GM12892 (cell line): ENCODE data around the gene DNMT3B.

Source experiments
- DNase-seq: peaks from one replicate; pipeline ENCODE4 v3.0.0; 2011; ENCODE audit not compliant: insufficient read length
- FAIRE-seq: peaks from 2 replicates; lab custom pipeline; 2011; peaks lifted over from hg19 to GRCh38; lab: Jason Lieb, UNC
- POLR2A ChIP-seq: IDR thresholded peaks from 2 replicates; pipeline ENCODE4 v1.6.1; 2011; ENCODE audit warnings: low read depth, low read length, control low read depth
- POLR2AphosphoS5 ChIP-seq: IDR thresholded peaks from 2 replicates; pipeline ENCODE4 v1.6.1; 2011; ENCODE audit warnings: low read depth, low read length, control low read depth
- TAF1 ChIP-seq: IDR thresholded peaks from 2 replicates; pipeline ENCODE4 v1.6.1; 2011; ENCODE audit warnings: low read depth, mild to moderate bottlenecking, control low read depth, low read length, borderline replicate concordance

Gene DNMT3B

DNA sequence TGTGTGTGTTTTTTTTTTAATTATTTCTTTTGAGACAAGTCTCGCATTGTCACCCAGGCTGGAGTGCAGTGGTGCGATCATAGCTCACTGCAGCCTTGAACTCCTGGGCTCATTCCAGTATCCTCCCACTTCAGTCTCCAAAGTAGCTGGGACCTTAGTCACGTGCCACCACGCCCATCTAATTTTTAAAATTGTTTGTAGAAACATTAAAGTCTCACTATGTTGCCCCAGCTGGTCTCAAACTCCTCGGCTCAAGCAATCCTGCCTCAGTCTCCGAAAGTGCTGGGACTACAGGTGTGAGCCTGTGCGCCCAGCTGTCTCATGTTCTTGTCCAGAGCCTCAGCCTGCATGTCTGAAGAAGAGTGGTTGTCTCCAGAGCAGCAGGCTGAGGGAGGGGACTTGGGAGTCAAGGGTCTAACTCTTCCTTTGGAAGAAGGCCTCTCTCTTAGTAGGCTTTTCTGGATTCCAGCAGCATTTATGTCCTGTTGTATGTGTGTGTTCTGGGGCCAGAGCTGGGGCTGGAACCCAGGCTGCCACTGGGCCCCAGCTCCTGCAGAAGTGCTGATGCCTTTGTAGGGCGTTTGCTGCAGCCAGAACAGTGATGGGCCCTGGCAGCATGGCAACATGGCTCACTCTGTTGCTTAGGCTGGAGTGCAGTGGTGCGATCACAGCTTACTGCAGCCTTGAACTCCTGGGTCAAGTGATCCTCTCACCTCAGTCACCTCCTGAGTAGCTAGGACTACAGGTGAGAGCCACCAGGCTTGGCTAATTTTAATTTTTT lies 5.4 kb downstream of the DNMT3B start:
- no peak for FAIRE-seq
- DNase-seq, result no peak
- TF ChIP-seq POLR2AphosphoS5, result no peak
- no peak for TF ChIP-seq POLR2A
- no peak for TF ChIP-seq TAF1

DNA sequence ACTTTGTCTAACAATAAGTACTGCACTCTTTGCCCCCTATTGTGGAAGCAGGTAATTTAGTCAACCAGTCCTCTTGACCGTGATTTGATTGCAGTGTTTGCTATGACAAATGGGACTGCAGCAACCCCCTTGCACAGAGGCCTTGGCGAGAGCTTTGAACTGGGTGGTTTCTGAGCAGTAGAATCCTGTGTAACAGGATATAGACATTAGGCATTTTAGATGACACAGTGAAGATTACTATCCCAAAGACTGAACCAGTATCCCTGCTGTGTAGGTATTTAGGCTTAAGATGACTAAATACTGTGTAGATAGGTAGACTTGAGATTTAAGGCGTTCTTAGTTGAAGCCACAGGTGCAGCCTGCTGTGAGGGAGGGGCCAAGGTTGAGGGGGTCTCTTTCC lies 9.9 kb downstream of the DNMT3B start:
- FAIRE-seq (no peak), DNase-seq (no peak)
- no peak for TF ChIP-seq POLR2A
- no peak for TF ChIP-seq TAF1
- no peak for TF ChIP-seq POLR2AphosphoS5

- DNase-seq, result no peak
- FAIRE-seq, result no peak
- TF ChIP-seq POLR2AphosphoS5, result no peak
- no peak for TF ChIP-seq POLR2A
- TF ChIP-seq TAF1, result no peak
These were observed 11.0 kb downstream of the DNMT3B start for GRCh38 chr20:32773223-32773622.

DNA sequence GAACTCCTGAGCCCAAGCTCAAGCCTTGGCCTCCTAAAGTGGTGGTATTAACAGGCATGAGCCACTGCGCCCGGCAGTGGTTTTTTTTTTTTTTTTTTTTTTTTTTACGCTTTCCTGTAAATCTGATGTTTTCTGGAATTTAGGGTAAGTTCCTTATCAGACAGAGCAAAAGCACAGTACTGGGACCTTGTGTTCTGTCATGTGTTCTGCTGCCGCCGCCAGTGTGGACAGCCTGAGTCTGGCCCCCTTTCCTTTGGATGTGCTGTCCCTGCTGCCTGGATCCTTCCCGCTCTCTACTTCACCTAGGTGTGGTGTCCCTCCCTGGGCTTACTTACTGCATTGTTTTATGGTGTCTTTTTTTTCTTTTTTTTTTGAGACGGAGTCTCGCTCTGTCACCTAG lies 11.7 kb downstream of the DNMT3B start:
- TF ChIP-seq POLR2AphosphoS5, result no peak
- TF ChIP-seq POLR2A, result no peak
- TF ChIP-seq TAF1, result no peak
- DNase-seq, result no peak
- no peak for FAIRE-seq

DNA sequence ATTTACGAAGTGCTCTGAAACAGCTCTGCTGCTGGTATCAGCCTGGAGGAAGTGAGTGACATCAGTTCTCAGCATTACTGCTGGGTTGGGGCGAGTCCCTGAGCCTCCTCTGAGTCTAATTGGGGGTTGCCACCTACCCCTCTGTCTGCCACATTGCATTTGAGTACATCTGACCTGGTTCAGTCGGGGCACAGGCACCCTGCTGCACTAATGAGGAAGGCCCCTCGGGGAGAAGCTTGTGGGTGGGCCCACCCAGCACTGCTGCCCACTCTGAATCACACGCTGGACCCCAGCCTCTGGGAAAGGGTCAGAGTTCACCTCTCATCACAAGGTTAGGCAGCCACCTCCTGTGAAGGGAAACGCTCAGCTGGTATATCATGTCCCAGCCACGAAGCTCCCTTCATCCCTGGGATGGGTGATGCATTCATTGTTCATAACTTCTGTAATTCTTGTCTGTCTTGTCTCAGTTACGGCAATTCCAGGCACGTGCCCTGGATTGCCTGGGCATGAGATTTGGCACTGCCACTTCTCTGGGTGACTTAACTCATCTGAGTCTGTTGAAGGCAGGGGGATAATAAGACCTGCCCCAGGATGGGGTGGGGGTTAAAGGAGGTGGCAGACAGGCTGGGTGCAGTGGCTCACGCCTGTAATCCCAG lies 13.3 kb downstream of the DNMT3B start:
- no peak for TF ChIP-seq TAF1
- TF ChIP-seq POLR2A, result no peak
- no peak for TF ChIP-seq POLR2AphosphoS5
- FAIRE-seq (no peak), DNase-seq (no peak)

- FAIRE-seq (no peak), DNase-seq (no peak)
- TF ChIP-seq POLR2A (no peak), POLR2AphosphoS5 (no peak), TAF1 (no peak)
These were observed 15.2 kb downstream of the DNMT3B start for GRCh38 chr20:32777177-32777956.

- TF ChIP-seq POLR2AphosphoS5 (no peak), POLR2A (no peak), TAF1 (no peak)
- DNase-seq (no peak), FAIRE-seq (no peak)
These were observed 17.5 kb downstream of the DNMT3B start for GRCh38 chr20:32779500-32780211.

GRCh38 chr20:32780278-32780677 lies 18.1 kb downstream of the DNMT3B start:
- FAIRE-seq (no peak), DNase-seq (no peak)
- TF ChIP-seq POLR2A, result no peak
- TF ChIP-seq POLR2AphosphoS5, result no peak
- no peak for TF ChIP-seq TAF1

- DNase-seq (no peak), FAIRE-seq (no peak)
- TF ChIP-seq POLR2AphosphoS5 (no peak), POLR2A (no peak), TAF1 (no peak)
These were observed 18.8 kb downstream of the DNMT3B start for GRCh38 chr20:32780749-32781655.

GRCh38 chr20:32784369-32785080 lies 22.3 kb downstream of the DNMT3B start:
- DNase-seq, result no peak
- TF ChIP-seq POLR2AphosphoS5 (no peak), POLR2A (no peak), TAF1 (no peak)
- FAIRE-seq, result no peak
